GM18498 (cell line): ENCODE measurements around the gene BIN1.
A peak's percentile ranks its signal among the peaks of the same experiment; 100 is the strongest.
"Not testable (repeated sequence)": the region's sequence is repeated elsewhere in the genome, so short reads cannot be mapped to it uniquely, and the experiment has no call there.

ENCODE experiments used
- ATAC-seq: cut with Tn5 transposase; IDR thresholded peaks from one replicate; pipeline ENCODE4 v1.9.1; 2021; ENCODE audit warnings: mild to moderate bottlenecking, moderate library complexity; ENCODE audit not compliant: unreplicated experiment

Gene BIN1

DNA sequence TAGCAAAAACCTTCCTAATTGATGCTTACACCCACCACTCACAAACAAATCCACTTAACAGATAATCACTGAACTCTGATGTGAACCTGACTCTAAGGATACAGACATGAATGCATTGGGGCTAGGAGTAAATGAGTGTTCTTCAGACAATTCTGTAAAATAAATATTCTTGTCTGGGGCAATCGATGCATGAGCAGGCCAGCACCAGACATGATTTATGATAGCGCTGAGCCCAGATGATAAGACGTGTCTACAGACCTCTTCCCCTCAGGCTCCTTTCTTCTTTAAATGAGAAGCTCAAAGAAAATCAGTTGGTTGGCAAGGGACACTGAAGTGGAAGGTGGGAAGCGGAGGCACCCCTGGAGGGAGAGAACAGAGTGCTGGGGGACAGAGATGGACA is 27.3 kb upstream of the BIN1 start:
- ATAC-seq = no peak

DNA sequence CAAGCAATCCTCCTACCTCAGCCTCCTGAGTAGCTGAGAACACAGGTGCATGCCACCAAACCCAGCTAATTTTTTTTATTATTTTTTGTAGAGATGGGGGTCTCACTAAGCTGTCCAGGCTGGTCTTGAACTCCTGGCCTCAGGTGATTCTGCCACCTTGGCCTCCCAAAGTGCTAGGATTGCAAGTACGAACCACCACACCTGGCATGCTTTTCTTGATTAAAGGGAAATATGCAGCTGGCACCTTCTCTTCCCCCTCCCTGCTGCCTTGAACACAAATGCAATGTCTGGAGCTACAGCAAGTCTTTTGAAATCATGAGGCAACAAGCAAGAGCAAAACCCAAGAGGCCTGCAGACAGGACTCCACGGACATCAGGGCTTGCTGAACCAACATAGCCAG is 26.8 kb upstream of the BIN1 start:
- ATAC-seq = no peak

DNA sequence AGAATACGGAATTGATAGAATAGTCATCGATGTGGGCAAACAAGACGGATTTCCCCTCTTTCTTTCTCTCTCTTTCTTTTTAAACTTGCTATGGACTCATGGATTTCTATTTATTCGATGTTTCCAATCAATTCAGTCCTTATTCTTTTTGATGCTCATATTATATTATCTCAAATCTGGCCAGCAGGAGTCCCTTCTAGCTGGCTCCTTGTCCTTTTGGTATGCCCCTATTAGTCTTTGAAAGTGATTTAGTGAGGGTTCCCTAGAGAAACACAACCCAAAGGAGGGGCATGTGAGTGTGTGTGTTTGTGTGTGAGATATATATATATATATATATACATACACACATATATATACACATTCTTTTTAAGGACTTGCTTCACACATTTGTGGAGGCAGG is 23.5 kb upstream of the BIN1 start:
- no peak for ATAC-seq

DNA sequence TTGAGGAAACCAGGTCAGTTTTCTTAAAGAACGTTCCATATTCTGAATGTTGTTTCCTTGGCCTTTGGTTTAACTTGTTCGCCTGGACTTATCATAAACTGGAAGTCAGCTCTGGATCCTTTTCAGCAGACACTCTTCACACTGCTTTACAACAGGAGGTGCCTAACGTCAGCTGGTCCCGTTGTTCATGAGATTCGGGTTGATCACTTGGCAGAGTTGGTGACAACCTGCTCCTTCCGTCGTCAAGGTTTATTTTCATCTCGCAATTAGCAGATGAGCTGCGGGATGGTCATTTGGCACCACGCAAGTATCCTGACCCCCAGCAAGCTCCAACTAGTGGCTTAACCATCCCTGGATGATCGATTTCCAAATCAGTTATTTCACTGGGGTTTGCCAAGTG is 23.0 kb upstream of the BIN1 start:
- no peak for ATAC-seq

DNA sequence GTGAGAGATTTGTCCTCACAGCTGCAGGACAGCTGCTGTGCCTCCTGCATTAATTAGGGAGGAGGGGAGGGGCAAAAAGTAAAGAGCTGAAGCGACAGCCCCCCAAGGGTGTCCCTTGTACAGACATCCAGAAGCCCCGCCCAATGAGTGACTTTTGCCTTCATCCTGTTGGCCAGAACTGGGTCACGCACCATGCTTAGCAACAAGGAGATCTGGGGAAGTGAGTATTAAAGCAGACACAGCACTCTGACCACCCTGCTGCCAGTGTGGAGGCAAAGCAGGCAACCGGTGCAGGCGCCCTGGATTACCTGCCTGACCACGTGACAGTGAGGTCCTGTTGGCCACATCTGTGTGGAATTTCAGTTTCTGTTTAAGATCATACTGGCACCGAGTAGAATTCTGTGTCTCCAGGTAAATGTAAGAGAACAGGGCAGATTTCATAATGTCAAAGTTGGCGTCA is 21.5 kb upstream of the BIN1 start:
- peak; percentile 98 for ATAC-seq

DNA sequence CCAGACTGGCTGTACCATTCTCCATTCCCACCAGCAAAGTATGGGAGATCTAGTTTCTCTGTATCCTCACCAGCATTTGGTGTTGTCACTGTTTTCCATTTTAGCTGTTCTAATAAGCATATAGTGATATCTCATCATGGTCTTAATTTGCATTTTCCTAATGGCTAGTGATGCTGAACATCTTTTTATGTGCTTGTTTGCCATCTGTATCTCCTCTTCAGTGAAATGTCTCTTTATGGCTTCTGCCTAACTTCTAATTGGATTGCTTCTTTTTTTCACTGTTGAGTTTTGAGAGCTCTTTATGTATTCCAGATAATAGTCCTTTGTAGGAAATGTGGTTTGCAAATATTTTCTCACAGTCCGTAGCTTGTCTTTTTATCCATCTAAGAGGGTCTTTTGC is 18.9 kb upstream of the BIN1 start:
- ATAC-seq = no peak

DNA sequence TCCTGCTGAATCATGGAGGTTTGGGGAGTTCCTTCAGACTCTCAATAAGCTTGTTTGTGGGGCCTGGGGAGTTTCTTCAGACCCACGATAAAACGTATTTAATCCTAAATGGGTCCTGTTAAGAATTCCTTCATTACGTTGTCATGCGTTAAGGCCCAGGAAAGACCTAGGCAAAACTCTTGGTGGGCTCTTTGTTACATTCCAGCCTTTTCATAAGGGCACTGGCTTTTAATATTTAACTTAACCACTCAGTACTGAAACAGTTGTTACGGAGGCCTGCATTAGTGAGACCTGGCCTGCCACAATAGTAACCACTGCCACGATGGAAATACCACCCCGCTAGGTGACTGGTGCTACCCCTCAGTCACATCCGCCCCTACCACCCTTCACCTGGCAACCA is 17.5 kb upstream of the BIN1 start:
- ATAC-seq = no peak

DNA sequence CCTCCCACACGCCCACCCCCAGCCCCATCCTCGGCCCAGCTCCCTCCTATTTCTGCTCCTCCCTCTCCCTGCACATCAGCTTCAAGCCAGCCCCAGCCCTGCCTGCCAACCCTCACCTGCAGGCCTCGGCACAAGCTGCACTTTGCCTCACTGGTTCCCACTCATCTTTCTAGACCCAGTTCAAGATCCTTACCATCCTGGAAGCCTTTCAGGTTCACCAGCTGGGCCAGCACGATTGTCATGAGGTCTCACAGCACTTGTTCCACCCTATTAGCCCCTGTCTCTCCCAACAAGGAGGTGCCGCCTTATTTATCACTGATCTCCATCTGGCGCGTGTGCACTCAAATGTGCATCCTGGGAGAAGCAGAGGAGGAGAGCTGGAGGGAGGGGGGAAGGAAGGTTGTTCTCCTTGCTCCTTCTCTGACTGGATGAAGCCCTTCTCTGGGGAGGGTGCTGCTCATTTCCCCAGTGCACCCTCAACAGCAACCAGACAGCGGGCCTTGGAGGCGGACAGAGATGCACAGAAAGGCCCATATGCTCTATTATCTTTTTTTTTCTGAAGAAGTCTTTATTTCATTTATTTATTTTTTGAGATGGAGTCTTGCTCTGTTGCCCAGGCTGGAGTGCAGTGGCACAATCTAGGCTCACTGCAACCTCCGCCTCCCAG is 15.5 kb upstream of the BIN1 start:
- no peak for ATAC-seq

DNA sequence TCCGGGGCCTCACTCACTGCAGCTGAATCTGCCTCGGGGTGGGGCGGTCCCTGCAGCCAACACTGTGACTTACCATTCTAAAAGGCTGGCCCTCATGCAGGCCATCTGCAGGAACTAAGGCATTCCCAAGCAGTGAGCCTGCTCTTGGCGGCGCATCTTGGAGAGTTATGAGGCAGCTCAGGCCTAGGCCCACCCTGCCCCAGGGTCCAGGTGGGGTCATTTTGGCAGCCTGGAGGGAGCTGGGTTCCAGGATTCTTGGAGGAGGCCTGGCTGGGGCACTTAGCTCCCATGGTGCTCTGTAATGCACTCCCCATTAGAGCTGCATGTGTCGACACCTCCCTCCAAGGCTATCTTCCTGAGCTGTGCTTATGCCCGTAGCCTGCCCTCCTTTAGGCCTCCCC is 14.8 kb upstream of the BIN1 start:
- no peak for ATAC-seq

DNA sequence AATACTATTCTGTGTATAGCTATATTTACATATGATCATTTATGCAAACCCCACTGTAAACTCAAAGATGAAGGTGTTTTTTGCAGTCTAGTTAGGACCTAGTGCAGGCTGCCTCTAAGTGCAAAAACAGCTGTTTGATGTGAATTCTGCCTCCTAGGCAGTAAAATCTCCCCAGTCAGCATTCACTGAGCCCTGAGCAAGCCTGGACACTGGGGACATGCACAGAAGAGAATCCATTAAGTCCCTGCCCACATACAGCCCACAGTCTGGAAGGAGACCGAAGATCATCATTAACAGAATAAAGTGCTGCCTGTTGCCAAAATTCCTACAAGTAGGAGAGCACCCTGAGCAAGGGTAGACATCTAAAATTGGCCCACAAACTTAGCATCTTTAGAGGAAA is 14.4 kb upstream of the BIN1 start:
- ATAC-seq = no peak

DNA sequence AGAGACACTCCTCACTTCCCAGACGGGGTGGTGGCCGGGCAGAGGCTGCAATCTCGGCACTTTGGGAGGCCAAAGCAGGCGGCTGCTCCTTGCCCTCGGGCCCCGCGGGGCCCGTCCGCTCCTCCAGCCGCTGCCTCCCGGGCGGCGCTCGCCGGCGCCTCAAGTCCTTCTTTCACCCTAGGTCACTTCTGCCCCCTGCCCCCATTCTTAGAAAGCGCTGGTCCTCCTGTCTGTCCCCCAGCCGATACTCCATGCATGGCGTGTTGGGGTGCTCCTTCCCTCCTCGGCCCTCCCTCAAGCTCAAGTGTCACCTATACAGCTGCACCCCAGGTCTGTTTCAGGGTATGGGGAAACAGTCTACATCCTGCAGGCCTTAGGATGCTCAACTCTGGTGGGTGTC is 13.5 kb upstream of the BIN1 start:
- ATAC-seq = not testable (repeated sequence)

DNA sequence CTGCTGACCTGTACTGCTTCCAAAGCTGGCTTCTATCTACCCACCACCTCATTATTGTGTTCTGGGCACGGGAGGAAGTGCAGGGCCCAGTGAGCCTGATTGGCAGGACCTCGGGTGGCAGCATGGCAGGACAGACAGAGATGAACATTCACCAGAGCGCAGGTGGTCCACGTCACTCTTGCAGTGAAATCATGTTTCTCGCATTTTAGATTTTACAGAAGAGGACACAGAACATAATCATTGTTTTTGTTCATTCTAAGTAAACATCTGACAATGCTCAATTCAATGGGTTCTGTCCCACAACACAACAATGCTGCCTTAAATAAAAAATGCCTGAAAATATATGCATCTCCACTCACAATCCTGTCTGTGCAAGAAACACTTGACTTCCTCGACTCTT is 11.5 kb upstream of the BIN1 start:
- ATAC-seq = no peak

DNA sequence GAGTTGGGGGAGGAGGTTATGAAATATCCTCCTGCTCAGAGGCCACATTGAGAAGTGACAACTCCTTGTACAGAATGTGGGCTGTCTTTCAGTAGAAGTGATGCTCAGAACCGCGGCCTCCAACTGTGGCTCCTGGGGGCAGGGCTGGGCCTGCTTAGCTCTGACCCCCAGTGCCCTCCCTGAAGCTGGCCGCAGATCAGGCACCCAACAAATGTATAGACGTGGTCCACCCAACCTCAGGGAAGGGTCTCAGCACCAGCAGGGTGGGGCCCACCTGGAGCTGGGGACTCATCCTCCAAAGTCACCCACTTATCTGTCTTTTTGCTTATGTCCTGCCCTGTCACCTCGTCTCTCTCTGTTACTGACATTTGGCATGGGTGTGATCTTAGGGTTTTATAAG is 11.1 kb upstream of the BIN1 start:
- ATAC-seq = no peak

DNA sequence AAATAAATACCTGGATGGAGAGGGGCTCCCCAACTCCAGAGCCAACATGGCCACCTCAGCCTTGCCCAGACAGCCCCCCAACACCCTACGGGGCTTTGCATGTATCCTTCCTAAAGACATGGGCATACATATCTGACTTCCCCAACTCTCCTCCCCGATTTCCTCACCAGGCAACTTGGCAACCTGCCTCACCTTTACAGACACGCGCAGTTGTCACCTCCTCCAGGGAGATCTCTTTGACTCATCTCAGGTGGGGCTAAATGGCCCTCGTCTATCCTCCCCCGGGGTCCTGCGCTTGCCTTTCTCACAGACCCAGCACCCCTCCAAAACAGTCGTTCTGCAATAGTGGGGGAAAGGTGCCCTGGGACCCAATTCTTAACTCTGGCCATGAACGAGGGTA is 10.6 kb upstream of the BIN1 start:
- ATAC-seq = no peak

DNA sequence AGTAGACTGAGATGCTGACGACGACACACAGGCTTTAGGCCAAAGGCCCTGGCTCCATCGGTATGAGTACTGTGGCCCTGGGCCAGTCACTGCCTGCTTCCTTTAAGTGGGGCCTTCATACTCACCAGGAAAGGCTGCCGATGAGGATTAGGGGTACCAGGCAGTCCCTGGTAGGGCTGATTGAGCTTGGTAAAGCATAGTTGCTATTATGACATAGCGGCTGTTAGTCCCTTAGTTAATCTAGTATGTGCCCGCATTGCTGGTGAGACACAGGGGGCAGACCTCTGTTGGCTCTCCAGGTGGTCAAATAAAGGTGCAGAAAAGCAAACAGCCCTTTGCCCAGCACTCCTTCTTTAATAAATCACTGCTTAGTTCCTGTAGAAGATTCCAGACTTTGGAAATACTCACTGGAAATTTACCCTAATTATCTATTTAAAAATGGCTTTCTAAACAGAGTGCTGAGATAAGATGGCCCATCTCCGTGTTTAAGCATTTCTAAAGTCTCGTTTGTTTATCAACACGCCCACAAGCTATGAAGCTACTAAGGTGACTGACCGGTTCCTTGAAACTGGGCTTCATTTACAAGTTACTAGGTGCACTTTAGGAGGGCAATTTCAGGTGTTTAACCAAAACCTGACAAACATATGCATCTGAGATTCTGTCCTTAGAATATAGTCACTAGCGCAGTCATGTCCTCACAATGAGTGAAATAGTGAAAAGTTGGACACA is 8.7 kb upstream of the BIN1 start:
- ATAC-seq = no peak

DNA sequence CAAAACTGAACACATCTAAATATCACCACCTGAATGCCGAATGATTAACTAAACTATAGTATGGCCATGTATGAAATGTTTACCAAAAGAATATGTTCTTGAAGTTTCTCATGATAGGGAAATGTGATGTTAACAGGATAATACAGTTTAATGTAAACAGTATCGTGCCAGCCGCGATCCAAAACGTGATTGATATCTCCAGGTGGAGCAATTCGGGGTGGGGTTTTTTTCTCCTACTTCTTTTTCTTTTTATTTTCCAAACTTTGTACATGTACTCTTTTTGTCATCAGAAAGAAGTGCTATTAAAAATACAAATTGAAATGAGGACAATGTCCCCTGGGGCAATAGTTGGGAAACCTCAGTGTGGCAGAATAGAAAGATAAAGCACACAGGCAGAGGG is 4.0 kb upstream of the BIN1 start:
- ATAC-seq = no peak

DNA sequence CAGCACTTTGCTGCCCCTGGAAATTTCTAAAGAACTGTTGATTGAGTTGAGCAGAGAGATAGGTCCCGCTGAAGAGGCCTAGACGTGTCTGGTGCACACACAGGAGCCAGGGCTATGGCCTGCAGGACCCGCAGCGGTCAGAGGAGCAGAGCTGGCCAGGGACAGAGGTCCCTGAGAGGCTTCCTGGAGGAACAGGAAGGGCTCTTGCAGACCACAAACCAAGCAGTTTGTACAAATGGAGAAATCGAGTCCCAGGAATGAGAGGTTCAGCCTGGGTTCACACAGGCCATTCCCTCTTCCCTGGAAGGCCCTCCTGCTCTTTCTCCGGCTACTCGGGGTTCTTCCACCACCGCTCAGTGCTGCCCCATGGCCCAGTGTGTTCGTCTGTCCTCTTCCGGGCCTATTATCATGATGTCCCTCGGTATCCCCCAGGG is 1.2 kb upstream of the BIN1 start:
- no peak for ATAC-seq

DNA sequence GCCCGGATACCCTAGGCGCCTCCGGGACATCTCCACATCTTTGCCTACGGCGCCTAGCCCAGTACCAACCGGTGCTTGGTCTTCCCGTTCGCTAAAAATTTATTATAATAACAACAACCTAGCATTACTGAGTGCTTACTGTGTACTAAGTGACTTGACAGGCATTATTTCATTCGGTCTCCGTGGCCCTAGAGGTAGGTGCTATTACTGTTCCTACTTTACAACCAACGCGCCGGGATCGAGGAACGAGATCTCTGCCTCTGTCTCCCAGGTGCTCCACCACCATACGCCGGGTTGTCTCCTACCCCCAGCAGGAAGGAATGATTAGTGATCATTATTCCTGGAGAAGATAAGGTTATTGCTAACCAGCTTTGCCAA is 657 bp upstream of the BIN1 start:
- peak; percentile 20 for ATAC-seq

DNA sequence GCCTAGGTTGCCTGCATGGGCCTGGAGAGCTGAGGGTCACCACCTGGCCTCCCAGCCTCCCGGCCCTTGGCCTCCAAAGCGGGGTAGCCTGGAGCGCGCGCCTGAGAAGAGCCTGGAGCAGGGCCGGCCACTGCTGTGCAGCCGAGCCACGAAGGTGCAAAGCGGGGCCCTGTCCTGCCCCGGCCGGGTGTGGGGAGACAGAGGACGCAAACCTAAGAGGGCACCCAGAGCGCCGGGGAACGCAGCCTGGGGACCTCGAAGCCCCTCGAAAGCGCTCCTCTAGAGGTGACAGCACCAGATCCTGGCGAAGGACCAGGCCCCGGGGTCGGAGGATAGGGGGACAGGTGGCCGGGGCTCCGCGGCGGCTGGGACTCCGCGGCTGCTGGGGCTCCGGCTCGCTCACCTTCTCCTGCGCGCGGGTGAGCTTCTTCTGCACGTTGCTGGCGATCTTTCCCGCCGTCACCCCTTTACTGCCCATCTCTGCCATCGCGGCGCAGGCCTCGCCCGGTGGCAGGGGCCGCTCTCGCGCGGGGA is 430 bp downstream of the BIN1 start:
- peak; percentile 22 for ATAC-seq

DNA sequence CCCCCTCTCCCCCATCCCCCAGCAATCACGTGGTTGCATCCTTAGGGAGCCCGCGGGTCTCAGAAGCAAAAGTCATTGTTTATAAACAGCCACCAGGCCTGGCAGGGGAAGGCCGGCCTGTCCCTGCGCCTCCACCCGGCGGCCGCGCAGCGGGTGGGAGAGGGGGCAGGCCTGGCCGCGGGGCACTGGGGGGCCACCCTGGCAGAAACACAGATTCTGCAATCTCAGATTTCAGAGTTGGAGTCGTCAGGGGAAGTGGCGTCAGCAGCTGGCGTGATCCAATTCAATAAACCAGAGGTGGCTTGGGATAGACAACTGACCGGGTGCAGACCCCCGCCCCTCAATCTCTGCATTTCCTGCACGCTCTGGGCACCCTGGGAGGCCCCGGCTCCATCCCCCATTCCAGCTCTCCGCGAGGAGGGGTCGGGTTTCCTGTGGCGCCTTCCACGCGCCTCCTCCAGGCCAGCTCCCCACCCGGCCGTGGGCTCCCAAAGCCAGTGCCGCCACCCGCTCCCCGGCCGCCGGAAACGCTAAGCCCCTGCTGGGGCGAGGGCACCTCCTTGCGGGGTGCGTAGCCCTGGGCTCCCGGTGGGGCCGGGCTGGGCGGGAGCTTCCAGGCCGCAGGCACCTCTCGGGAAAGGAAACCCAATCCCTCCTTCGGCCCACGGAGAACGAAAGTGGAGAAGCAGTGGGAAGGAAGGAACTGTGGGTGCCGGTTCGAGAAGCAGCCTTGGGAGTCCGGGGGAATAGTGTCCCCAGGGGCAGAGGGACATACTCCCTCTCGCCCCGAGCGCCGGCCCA is 1.1 kb downstream of the BIN1 start:
- ATAC-seq = no peak

DNA sequence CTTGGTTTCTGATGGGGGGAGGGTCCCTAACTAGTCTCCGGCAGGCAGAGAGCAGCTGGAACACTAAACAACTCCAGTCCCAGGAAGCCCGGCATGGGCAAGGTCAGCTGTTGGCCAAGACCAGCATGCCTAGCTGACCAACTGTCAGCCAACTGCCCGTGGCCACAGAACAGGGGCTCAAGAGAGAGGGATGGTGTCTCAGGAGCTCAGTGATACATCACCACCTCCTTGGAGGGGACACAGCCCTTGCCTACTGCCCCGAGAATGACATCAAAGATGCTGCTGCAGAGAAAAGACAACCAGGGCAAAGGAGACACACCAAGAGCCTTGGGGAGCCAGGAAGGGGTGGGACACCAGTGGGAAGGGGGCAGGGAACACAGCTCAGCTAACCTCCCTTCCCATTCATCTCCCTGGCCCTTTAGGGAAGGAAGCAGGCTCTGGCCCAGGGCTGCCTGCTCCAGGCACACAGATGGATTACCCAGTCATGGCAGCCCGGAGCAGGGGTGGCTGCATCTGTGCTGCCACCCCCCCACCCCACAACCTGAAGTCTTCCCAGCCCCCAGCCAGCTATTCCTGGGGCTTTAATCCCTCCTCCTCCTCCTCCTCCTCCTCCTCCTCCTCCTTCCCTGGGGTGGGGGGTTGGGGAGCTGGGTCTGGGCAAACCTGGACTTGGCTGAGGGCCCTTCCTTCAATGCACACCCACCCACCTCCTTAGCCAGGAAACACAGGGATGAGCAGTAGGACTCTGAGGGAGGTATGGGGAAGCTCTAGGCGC is 1.9 kb downstream of the BIN1 start:
- no peak for ATAC-seq
